Esophagus muscularis mucosa (tissue), 4 donors: ENCODE data around the gene LTA. TPM values are rescaled to one million over a fixed set of nuclear protein-coding genes. Genes with fewer than 3 reads are reported as not detected.
A peak's percentile ranks its signal among the peaks of the same experiment; 100 is the strongest.
"Not testable (repeated sequence)": the region's sequence is repeated elsewhere in the genome, so short reads cannot be mapped to it uniquely, and the experiment has no call there.

Experiments
- DNase-seq: peaks from one replicate; pipeline ENCODE4 v3.0.0-alpha.2; 2017; ENCODE audit errors: extremely low spot score
- H3K27ac ChIP-seq, 4 donors: fragments of 200-600 bp; sonication (generic); replicated peaks in 1 of 4; 1 replicate in 3 of 4; 2 replicates in 1 of 4; pipeline ENCODE4 v1.5.1; 2016 to 2019; ENCODE audit warnings: mild to moderate bottlenecking in 1 of 4
- H3K27me3 ChIP-seq, 4 donors: fragments of 200-600 bp; sonication (generic); one replicate each; pipeline versions ENCODE4 v1.5.1 to v1.6.0; 2016 to 2019
- H3K36me3 ChIP-seq, 4 donors: fragments of 200-600 bp; sonication (generic); one replicate each; pipeline ENCODE4 v1.5.1; 2016 to 2019
- H3K4me1 ChIP-seq, 4 donors: fragments of 200-600 bp; sonication (generic); one replicate each; pipeline ENCODE4 v1.5.1; 2016 to 2019
- H3K4me3 ChIP-seq, 4 donors: fragments of 200-600 bp; sonication (generic); 1 replicate in 2 of 4; 2 replicates in 2 of 4; pipeline ENCODE4 v1.5.1; 2016 to 2019; ENCODE audit warnings: mild to moderate bottlenecking in 4 of 4, moderate library complexity in 1 of 4
- H3K9me3 ChIP-seq, 4 donors: fragments of 200-600 bp; sonication (generic); 1 replicate in 3 of 4; 2 replicates in 1 of 4; pipeline ENCODE4 v1.5.1; 2016 to 2019
- CTCF ChIP-seq, 3 experiments: fragments of 200-600 bp in 2 of 3; fragments of 450-650 bp in 1 of 3; sonication (generic) in 2 of 3; IDR thresholded peaks; one replicate each; pipeline ENCODE4 v1.5.1; 2017 to 2019; ENCODE audit warnings: antibody characterized with exemption in 3 of 3, mild to moderate bottlenecking in 2 of 3, moderate library complexity in 1 of 3
- EP300 ChIP-seq: sonication (generic); formaldehyde crosslinking; IDR thresholded peaks from one replicate; pipeline ENCODE4 v1.6.1; 2017; ENCODE audit warnings: antibody characterized with exemption
- POLR2A ChIP-seq: fragments of 450-650 bp; IDR thresholded peaks from one replicate; pipeline ENCODE4 v1.6.1; 2017; ENCODE audit warnings: antibody characterized with exemption, moderate library complexity, mild to moderate bottlenecking, low read depth
- POLR2AphosphoS5 ChIP-seq, 2 donors: sonication (generic); formaldehyde crosslinking; IDR thresholded peaks; one replicate each; pipeline ENCODE4 v1.6.1; 2017; ENCODE audit warnings: antibody characterized with exemption in 2 of 2
- WGBS: methylation state at CpG from one replicate; pipeline ENCODE4 v1.1.5; 2018; 5-methylcytosine and 5-hydroxymethylcytosine counted together
- intact Hi-C: fragments of 100-400 bp; cut with DNase I; formaldehyde crosslinking; loops from one replicate; pipeline ENCODE4 v1.15.1; 2023
- total RNA-seq, 4 donors: library from RNA; depleted of rRNA; stranded (reverse); fragments of >200 nt; gene quantifications; one replicate each; pipeline versions ENCODE4 v1.1.0 to v1.2.1, GENCODE V29; 2016

The LTA gene
- total RNA-seq, 4 donors from 2014 or later: not detected

- intact Hi-C loops: no loop called here
- DNase-seq: no peak
- Histone ChIP-seq H3K4me3 (no peak overlapping the region), H3K27ac (no peak overlapping the region), H3K9me3 (no peaks in the 10 kb centered on the region), H3K36me3 (no peaks in the 10 kb centered on the region), H3K27me3 (peaks cover 0 to 30% (median 3%) of the 10 kb centered on the region in 4 donors), H3K4me1 (no peaks in the 10 kb centered on the region)
- 56% methylated on average over 9 of the region's 9 CpGs for WGBS
- TF ChIP-seq POLR2A: no peak
- no peak for TF ChIP-seq POLR2AphosphoS5 (IDR thresholded peaks at IDR 0.05)
- TF ChIP-seq EP300: no peak
- TF ChIP-seq CTCF (IDR thresholded peaks at IDR 0.05): no peak
Observed at GRCh38 chr6:31588871-31589650, 17.0 kb downstream of the LTA start.

GRCh38 chr6:31590691-31591090 lies 18.6 kb downstream of the LTA start:
- intact Hi-C loops, DNase-seq, H3K9me3 ChIP-seq, H3K27ac ChIP-seq, H3K4me1 ChIP-seq, H3K36me3 ChIP-seq, H3K4me3 ChIP-seq: not testable (repeated sequence)
- 62% methylated on average over 5 of the region's 5 CpGs for WGBS
- H3K27me3 ChIP-seq: peaks cover 0 to 30% (median 3%) of the 10 kb centered on the region in 4 donors

GRCh38 chr6:31592396-31592771 lies 20.3 kb downstream of the LTA start:
- no peak for DNase-seq
- Histone ChIP-seq H3K27ac (no peak overlapping the region), H3K4me3 (no peak overlapping the region), H3K4me1 (no peaks in the 10 kb centered on the region), H3K36me3 (no peaks in the 10 kb centered on the region), H3K9me3 (no peaks in the 10 kb centered on the region), H3K27me3 (peaks cover 0 to 21% (median 0%) of the 10 kb centered on the region in 4 donors)
- 89% methylated on average over 7 of the region's 7 CpGs for WGBS
- intact Hi-C loops: no loop called here
- TF ChIP-seq CTCF (IDR thresholded peaks at IDR 0.05) (no peak), POLR2AphosphoS5 (IDR thresholded peaks at IDR 0.05) (no peak), POLR2A (no peak), EP300 (no peak)

GRCh38 chr6:31597006-31597405 lies 24.9 kb downstream of the LTA start:
- Histone ChIP-seq H3K9me3 (no peaks in the 10 kb centered on the region), H3K36me3 (no peaks in the 10 kb centered on the region), H3K4me1 (peaks cover 0 to 5% (median 0%) of the 10 kb centered on the region in 4 donors), H3K4me3 (no peak overlapping the region), H3K27me3 (no peaks in the 10 kb centered on the region), H3K27ac (no peak overlapping the region)
- 20% methylated on average over 2 of the region's 2 CpGs for WGBS
- TF ChIP-seq POLR2A: no peak
- TF ChIP-seq CTCF (IDR thresholded peaks at IDR 0.05): peak in 2 of 3 experiments; percentile 20 to 23
- DNase-seq: no peak
- intact Hi-C loops: loop anchor here (5.0 kb wide), 1 partner anchor 105 kb away; no protein-coding TSS in a partner anchor

GRCh38 chr6:31607317-31607716 lies 35.2 kb downstream of the LTA start:
- TF ChIP-seq POLR2AphosphoS5 (IDR thresholded peaks at IDR 0.05): no peak
- TF ChIP-seq CTCF (IDR thresholded peaks at IDR 0.05): no peak
- TF ChIP-seq POLR2A: no peak
- no peak for TF ChIP-seq EP300
- H3K9me3 ChIP-seq: no peaks in the 10 kb centered on the region
- H3K4me3 ChIP-seq: no peak overlapping the region
- no peaks in the 10 kb centered on the region for H3K36me3 ChIP-seq
- WGBS: 89% methylated on average over 1 of the region's 1 CpG
- no peaks in the 10 kb centered on the region for H3K4me1 ChIP-seq
- no peak for DNase-seq
- no peak overlapping the region for H3K27ac ChIP-seq
- intact Hi-C loops: no loop called here
- no peaks in the 10 kb centered on the region for H3K27me3 ChIP-seq
